ENCODE data around the gene RERE.

DNA sequence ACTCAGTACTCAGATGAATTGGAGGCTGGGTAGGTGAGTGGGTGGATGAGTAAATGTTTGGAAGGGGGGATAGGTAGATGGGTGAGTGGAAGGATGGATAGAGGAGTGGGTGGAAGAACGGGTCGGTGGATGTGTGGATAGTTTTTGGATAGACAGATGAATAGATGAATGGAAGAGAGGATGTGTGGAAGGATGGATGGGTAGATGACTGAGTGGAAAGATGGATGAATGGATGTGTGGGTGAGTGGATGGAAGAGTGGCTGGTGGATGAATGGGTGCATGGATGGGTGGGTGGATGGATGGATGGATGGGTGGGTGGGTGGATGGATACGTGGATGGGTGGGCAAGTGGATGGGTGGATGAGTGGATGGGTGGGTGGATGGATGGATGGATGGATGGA, 495.8 kb downstream of the RERE start:
- TF ChIP-seq, protein P1, sequence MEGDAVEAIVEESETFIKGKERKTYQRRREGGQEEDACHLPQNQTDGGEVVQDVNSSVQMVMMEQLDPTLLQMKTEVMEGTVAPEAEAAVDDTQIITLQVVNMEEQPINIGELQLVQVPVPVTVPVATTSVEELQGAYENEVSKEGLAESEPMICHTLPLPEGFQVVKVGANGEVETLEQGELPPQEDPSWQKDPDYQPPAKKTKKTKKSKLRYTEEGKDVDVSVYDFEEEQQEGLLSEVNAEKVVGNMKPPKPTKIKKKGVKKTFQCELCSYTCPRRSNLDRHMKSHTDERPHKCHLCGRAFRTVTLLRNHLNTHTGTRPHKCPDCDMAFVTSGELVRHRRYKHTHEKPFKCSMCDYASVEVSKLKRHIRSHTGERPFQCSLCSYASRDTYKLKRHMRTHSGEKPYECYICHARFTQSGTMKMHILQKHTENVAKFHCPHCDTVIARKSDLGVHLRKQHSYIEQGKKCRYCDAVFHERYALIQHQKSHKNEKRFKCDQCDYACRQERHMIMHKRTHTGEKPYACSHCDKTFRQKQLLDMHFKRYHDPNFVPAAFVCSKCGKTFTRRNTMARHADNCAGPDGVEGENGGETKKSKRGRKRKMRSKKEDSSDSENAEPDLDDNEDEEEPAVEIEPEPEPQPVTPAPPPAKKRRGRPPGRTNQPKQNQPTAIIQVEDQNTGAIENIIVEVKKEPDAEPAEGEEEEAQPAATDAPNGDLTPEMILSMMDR (IDR thresholded peaks at IDR 0.05; ENCODE audit: insufficient read depth, low read length, poor library complexity, severe bottlenecking), result no peak
- no peak for TF ChIP-seq EZH2phosphoT487 (conservative IDR thresholded peaks at IDR 0.05; ENCODE audit: low read length)

All from SU-DHL-6 (cell line).